K562 (cell line): ENCODE results near the gene LRRC8E. TPM values are rescaled to one million over a fixed set of nuclear protein-coding genes. Genes with fewer than 3 reads are reported as not detected.

ENCODE experiments used
- ATAC-seq: fragments of 200-7000 bp; cut with Tn5 transposase; 3 replicates; pipeline ENCODE4 v1.9.1; 2020; ENCODE audit warnings: moderate library complexity
- BruUV-seq: library from RNA; stranded (reverse); fragments of 400-500 nt; replicated peaks from 2 replicates; lab custom pipeline; 2021; lab: Mats Ljungman, UMichigan
- CTCF ChIA-PET: fragments of 300-600 bp; formaldehyde crosslinking; extraction: SDS; loops from one replicate; lab custom pipeline; 2021; ENCODE audit warnings: low intra/inter-chr PET ratio; lab: Yijun Ruan, JAX
- POLR2A ChIA-PET: fragments of 300-600, 350-650 bp; sonication (Branson Sonifier 250); formaldehyde crosslinking; extraction: SDS; loops from one replicate; lab custom pipeline; 2021; ENCODE audit warnings: antibody characterized with exemption, inconsistent platforms; lab: Yijun Ruan, JAX
- DNase-seq, 4 experiments: peaks; one replicate each; pipeline versions ENCODE4 v3.0.0 to v3.0.0-alpha.2; 2011 to 2018; ENCODE audit warnings: low spot score in 3 of 4, mixed read lengths in 3 of 4; ENCODE audit errors: extremely low read depth in 1 of 4
- FAIRE-seq: peaks from 2 replicates; lab custom pipeline; 2011; peaks lifted over from hg19 to GRCh38; lab: Jason Lieb, UNC
- H2AFZ ChIP-seq: 2 replicates; pipeline ENCODE4 v1.6.0; 2011; ENCODE audit warnings: low read depth, low read length, control low read depth, inconsistent platforms
- H3K27ac ChIP-seq: fragments of 200-600 bp; 3 replicates; pipeline ENCODE4 v1.8.0; 2011; ENCODE audit warnings: low read depth, mild to moderate bottlenecking, control low read depth, inconsistent platforms, low read length, moderate library complexity, mixed read lengths; ENCODE audit errors: extremely low read depth
- H3K27me3 ChIP-seq, 2 experiments: fragments of 300-600 bp in 1 of 2; 2 replicates in 1 of 2; 3 replicates in 1 of 2; pipeline versions ENCODE4 v1.6.0 to v1.8.0; 2011; ENCODE audit warnings: inconsistent platforms in 2 of 2, low read length in 2 of 2, mild to moderate bottlenecking in 1 of 2, mixed read lengths in 1 of 2, moderate library complexity in 1 of 2; ENCODE audit not compliant: control insufficient read depth in 2 of 2, insufficient read depth in 2 of 2
- H3K36me3 ChIP-seq: fragments of 300-600 bp; 3 replicates; pipeline ENCODE4 v1.8.0; 2011; ENCODE audit warnings: mild to moderate bottlenecking, low read length, inconsistent platforms; ENCODE audit not compliant: control insufficient read depth, insufficient read depth
- H3K4me1 ChIP-seq, 2 experiments: fragments of 200-600 bp in 1 of 2; replicated peaks in 1 of 2; 2 replicates in 1 of 2; 3 replicates in 1 of 2; pipeline versions ENCODE4 v1.5.1 to v1.8.0; 2011; ENCODE audit warnings: inconsistent platforms in 2 of 2, low read length in 2 of 2, mild to moderate bottlenecking in 1 of 2, mixed read lengths in 1 of 2, moderate library complexity in 1 of 2; ENCODE audit not compliant: control insufficient read depth in 2 of 2, insufficient read depth in 2 of 2
- H3K4me2 ChIP-seq: 2 replicates; pipeline ENCODE4 v1.6.1; 2011; ENCODE audit warnings: low read length, control low read depth, inconsistent platforms, mixed read lengths; ENCODE audit not compliant: insufficient read depth
- H3K4me3 ChIP-seq: fragments of 200-600 bp; sonication (generic), shearing (Covaris generic); 2 replicates; pipeline ENCODE4 v1.5.1; 2016; ENCODE audit warnings: control low read depth, inconsistent platforms
- H3K79me2 ChIP-seq: fragments of 200-600 bp; 3 replicates; pipeline ENCODE4 v1.8.0; 2011; ENCODE audit warnings: low read length, inconsistent platforms; ENCODE audit not compliant: control insufficient read depth, insufficient read depth
- H3K9ac ChIP-seq, 2 experiments: 2 replicates each; pipeline versions ENCODE4 v1.6.0 to v1.6.1; 2011; ENCODE audit warnings: low read depth in 2 of 2, low read length in 2 of 2, control low read depth in 1 of 2, inconsistent platforms in 1 of 2, mild to moderate bottlenecking in 1 of 2, mixed read lengths in 1 of 2; ENCODE audit not compliant: insufficient read depth in 1 of 2
- H3K9me1 ChIP-seq: one replicate; pipeline ENCODE4 v1.6.0; 2011; ENCODE audit warnings: inconsistent platforms, mild to moderate bottlenecking, low read length, moderate library complexity; ENCODE audit not compliant: control insufficient read depth, insufficient read depth
- H3K9me3 ChIP-seq: replicated peaks from 2 replicates; pipeline ENCODE4 v1.5.1; 2011; ENCODE audit warnings: low read depth, low read length, inconsistent platforms; ENCODE audit not compliant: control insufficient read depth, insufficient read depth
- H4K20me1 ChIP-seq: replicated peaks from 2 replicates; pipeline ENCODE4 v1.6.1; 2011; ENCODE audit warnings: low read length, inconsistent platforms, mixed read lengths; ENCODE audit not compliant: control insufficient read depth, insufficient read depth
- CHD1 ChIP-seq: fragments of 200-600 bp; sonication (generic); IDR thresholded peaks from one replicate; pipeline ENCODE4 v1.6.1; 2012; ENCODE audit warnings: mild to moderate bottlenecking, moderate library complexity, low read length, inconsistent platforms
- E2F4 ChIP-seq: sonication (generic); formaldehyde crosslinking; IDR thresholded peaks from 2 replicates; pipeline ENCODE4 v1.8.0; 2022; ENCODE audit warnings: mild to moderate bottlenecking, low read depth, missing genetic modification reagents
- E2F5 ChIP-seq: sonication (generic); formaldehyde crosslinking; IDR thresholded peaks from 2 replicates; pipeline ENCODE4 v1.8.0; 2022; ENCODE audit warnings: mild to moderate bottlenecking, missing genetic modification reagents
- FOXA1 ChIP-seq: fragments of 450-650 bp; IDR thresholded peaks from 2 replicates; pipeline ENCODE4 v1.6.1; 2016; ENCODE audit warnings: mild to moderate bottlenecking, borderline replicate concordance
- IRF2 ChIP-seq: sonication (generic); formaldehyde crosslinking; IDR thresholded peaks from 2 replicates; pipeline ENCODE4 v1.8.1; 2022; ENCODE audit warnings: mild to moderate bottlenecking, missing genetic modification reagents
- LARP7 ChIP-seq: fragments of 450-650 bp; IDR thresholded peaks from 2 replicates; pipeline ENCODE4 v1.6.1; 2016
- NFATC3 ChIP-seq: fragments of 450-650 bp; IDR thresholded peaks from 2 replicates; pipeline ENCODE4 v1.6.1; 2017; ENCODE audit warnings: mild to moderate bottlenecking
- PURB ChIP-seq: sonication (generic); formaldehyde crosslinking; IDR thresholded peaks from 2 replicates; pipeline ENCODE4 v1.9.0; 2021; ENCODE audit warnings: low read depth, mild to moderate bottlenecking, missing genetic modification reagents
- SAFB2 ChIP-seq: fragments of 200-400 bp; formaldehyde crosslinking; IDR thresholded peaks from 2 replicates; pipeline ENCODE4 v1.6.1; 2018; ENCODE audit warnings: borderline replicate concordance, low read length, low read depth, moderate library complexity; ENCODE audit not compliant: severe bottlenecking
- SAP30 ChIP-seq: fragments of 200-600 bp; sonication (generic); IDR thresholded peaks from 2 replicates; pipeline ENCODE4 v1.6.1; 2012; ENCODE audit warnings: borderline replicate concordance, low read depth, mild to moderate bottlenecking, moderate library complexity, low read length, control low read depth, inconsistent platforms; ENCODE audit not compliant: insufficient read depth, poor library complexity, severe bottlenecking
- SREBF1 ChIP-seq: fragments of 150-350 bp; IDR thresholded peaks from 2 replicates; pipeline ENCODE4 v1.6.1; 2014; ENCODE audit warnings: antibody characterized with exemption, low read depth, low read length, borderline replicate concordance
- SUPT5H ChIP-seq: fragments of 450-650 bp; IDR thresholded peaks from 2 replicates; pipeline ENCODE4 v1.6.1; 2016
- TEAD2 ChIP-seq: fragments of 450-650 bp; IDR thresholded peaks from 2 replicates; pipeline ENCODE4 v1.6.1; 2016; ENCODE audit warnings: missing genetic modification characterization, control low read depth, missing compliant biosample characterization
- TFAM ChIP-seq: fragments of 250-450 bp; sonication (Bioruptor Pico); conservative IDR thresholded peaks from 2 replicates; pipeline ENCODE4 v1.5.0; 2021; ENCODE audit warnings: mild to moderate bottlenecking, moderate library complexity
- U2AF1 ChIP-seq: fragments of 200-400 bp; formaldehyde crosslinking; optimal IDR thresholded peaks from 2 replicates; pipeline ENCODE3; 2017; ENCODE audit warnings: mild to moderate bottlenecking, low read depth, low read length, moderate library complexity
- ZBTB9 ChIP-seq: fragments of 450-650 bp; formaldehyde crosslinking; IDR thresholded peaks from 2 replicates; pipeline ENCODE4 v1.4.0; 2020; ENCODE audit warnings: mild to moderate bottlenecking, moderate library complexity
- ZNF232 ChIP-seq: sonication (generic); formaldehyde crosslinking; IDR thresholded peaks from 2 replicates; pipeline ENCODE4 v1.8.0; 2022; ENCODE audit warnings: mild to moderate bottlenecking, missing genetic modification reagents
- ZNF282 ChIP-seq: sonication (generic); formaldehyde crosslinking; IDR thresholded peaks from 2 replicates; pipeline ENCODE4 v1.8.1; 2023; ENCODE audit warnings: missing genetic modification reagents
- ZNF57 ChIP-seq: fragments of 450-650 bp; formaldehyde crosslinking; IDR thresholded peaks from 2 replicates; pipeline ENCODE4 v1.4.0; 2020; ENCODE audit warnings: mild to moderate bottlenecking, moderate library complexity
- ZNF707 ChIP-seq: fragments of 250-450 bp; sonication (Bioruptor Pico); conservative IDR thresholded peaks from 2 replicates; pipeline ENCODE4 v1.8.0; 2022; ENCODE audit warnings: inconsistent platforms, mild to moderate bottlenecking, moderate library complexity
- WGBS: fragments of 100-300 bp; shearing (Covaris generic); methylation state at CpG from one replicate; pipeline ENCODE4 v1.1.6; 2016; ENCODE audit warnings: low coverage, mixed read lengths; ENCODE audit not compliant: insufficient coverage; ENCODE audit errors: missing lambda C conversion rate; 5-methylcytosine and 5-hydroxymethylcytosine counted together
- in situ Hi-C: fragments of 300-500 bp; cut with MboI; formaldehyde crosslinking; loops from 4 replicates; pipeline ENCODE4 v1.15.0; 2018; ENCODE audit warnings: inconsistent platforms, mixed read lengths
- intact Hi-C: fragments of 100-400 bp; cut with micrococcal nuclease; formaldehyde crosslinking; loops from 2 replicates; pipeline ENCODE4 v1.14.2; 2022
- polyA plus RNA-seq, 8 experiments: library from polyadenylated mRNA; depleted of rRNA in 4 of 8; stranded (reverse) in 5 of 8; unstranded in 3 of 8; fragments of >200 nt; fragmentation: Nextera tagmentation in 2 of 8; fragmentation: Illumina TruSeq in 1 of 8; extraction: Ambion mirVana in 2 of 8; extraction: Trizol in 1 of 8; gene quantifications; 2 replicates each; pipeline versions ENCODE4 v1.2.1 to v1.2.3, GENCODE V29; 2011 to 2014; ENCODE audit warnings: inconsistent platforms in 1 of 8, missing spikeins in 1 of 8
- total RNA-seq, 7 experiments: library from RNA; depleted of rRNA in 6 of 7; stranded (reverse); fragments of >200 nt in 6 of 7; fragmentation: Illumina TruSeq in 2 of 7; extraction: Trizol in 2 of 7; gene quantifications; 2 replicates each; pipeline versions ENCODE4 v1.2.1 to v1.2.3, GENCODE V29; 2011 to 2021; ENCODE audit warnings: low replicate concordance in 1 of 7

LRRC8E gene
- total and polyA plus RNA-seq, 9 of the 15 experiments (the other 6 are each of a cell fraction or from before 2014, with no cell fraction given), result 0.08 to 5.7 (median 3.5) TPM; not detected in 1

- no TSS peak for BruUV-seq
- peak within 1 kb of the TSS; percentile 95 for H3K4me2 ChIP-seq
- peak within 1 kb of the TSS; percentile 79 for H2AFZ ChIP-seq
- peak within 1 kb of the TSS; percentile 95 to 99 for H3K9ac ChIP-seq
- CTCF ChIA-PET, result interaction anchor here (0.5 to 2.3 kb wide), 5 partner anchors 27 to 309 kb away, joined by 3 to 16 read pairs (median 5); no protein-coding TSS in a partner anchor
- peaks cover 58% of the 10 kb centered on the region for H3K79me2 ChIP-seq
- peak; percentile 99 for ATAC-seq
- H3K4me3 ChIP-seq, result peak within 1 kb of the TSS; percentile 64
- no peaks in the 10 kb centered on the region for H3K9me3 ChIP-seq
- POLR2A ChIA-PET, result interaction anchor here (0.6 to 2.7 kb wide), 27 partner anchors 10 to 1169 kb away, joined by 3 to 27 read pairs (median 4); partner anchors contain the start of genes CTXN1, LRRC8E, NDUFA7 and RPS28
- H3K9me1 ChIP-seq, result peaks cover 4% of the 10 kb centered on the region
- H3K36me3 ChIP-seq, result peaks cover 37% of the 10 kb centered on the region
- peak; percentile 97 to 99 (median 98) for DNase-seq
- intact Hi-C loops (loop anchor here (1.0 to 10.0 kb wide), 4 partner anchors 59 to 310 kb away; no protein-coding TSS in a partner anchor), in situ Hi-C loops (no loop called here)
- no peaks in the 10 kb centered on the region for H4K20me1 ChIP-seq
- peak; percentile 99 for FAIRE-seq
- no peaks in the 10 kb centered on the region for H3K27me3 ChIP-seq
- H3K4me1 ChIP-seq, result peaks cover 11 to 28% of the 10 kb centered on the region in 2 experiments; a peak in 4 of 5 replicates
- H3K27ac ChIP-seq, result peak within 1 kb of the TSS; percentile 94
- WGBS, result under 1% methylated on average over 52 of the region's 56 CpGs
- 0 out of 2 replicates have a peak, but pooled peaks have one; percentile 20 for TF ChIP-seq ZNF57 (CRISPR knock-in tag)
- 0 out of 2 replicates have a peak, but pooled peaks have one; percentile 29 for TF ChIP-seq E2F4 (CRISPR knock-in tag)
- peak; percentile 93 for TF ChIP-seq SUPT5H
- no peak for TF ChIP-seq LARP7
- TF ChIP-seq SAP30, result peak; percentile 97
- no peak for TF ChIP-seq PURB (CRISPR knock-in tag)
- TF ChIP-seq SAFB2, result no peak
- TF ChIP-seq ZNF232 (CRISPR knock-in tag), result no peak
- no peak for TF ChIP-seq ZNF707 (CRISPR knock-in tag)
- no peak for TF ChIP-seq IRF2 (CRISPR knock-in tag)
- TF ChIP-seq TFAM (CRISPR knock-in tag), result no peak
- no peak for TF ChIP-seq SREBF1
- TF ChIP-seq TEAD2, result no peak
- TF ChIP-seq ZNF282 (CRISPR knock-in tag), result no peak
- no peak for TF ChIP-seq NFATC3
- no peak for TF ChIP-seq ZBTB9
- no peak for TF ChIP-seq U2AF1
- no peak for TF ChIP-seq CHD1
- no peak for TF ChIP-seq FOXA1
- peak; percentile 85; the same call in 1 of the 2 replicates for TF ChIP-seq E2F5 (CRISPR knock-in tag)
Observed at GRCh38 chr19:7943444-7944176, 55.3 kb downstream of the LRRC8E start, which contains the start of gene TIMM44. TSS of gene TIMM44 (minus strand) at chr19:7943666. CDS start at chr19:7943651, 15 bp downstream.
